ENCODE measurements around the gene ETFRF1. TPM values are rescaled to one million over a fixed set of nuclear protein-coding genes. Genes with fewer than 3 reads are reported as not detected.
A peak's percentile ranks its signal among the peaks of the same experiment; 100 is the strongest.

ETFRF1 gene
- total and polyA plus RNA-seq, 3 donors from 2014 or later, result 47.6 to 84.9 (median 63.3) TPM

DNA sequence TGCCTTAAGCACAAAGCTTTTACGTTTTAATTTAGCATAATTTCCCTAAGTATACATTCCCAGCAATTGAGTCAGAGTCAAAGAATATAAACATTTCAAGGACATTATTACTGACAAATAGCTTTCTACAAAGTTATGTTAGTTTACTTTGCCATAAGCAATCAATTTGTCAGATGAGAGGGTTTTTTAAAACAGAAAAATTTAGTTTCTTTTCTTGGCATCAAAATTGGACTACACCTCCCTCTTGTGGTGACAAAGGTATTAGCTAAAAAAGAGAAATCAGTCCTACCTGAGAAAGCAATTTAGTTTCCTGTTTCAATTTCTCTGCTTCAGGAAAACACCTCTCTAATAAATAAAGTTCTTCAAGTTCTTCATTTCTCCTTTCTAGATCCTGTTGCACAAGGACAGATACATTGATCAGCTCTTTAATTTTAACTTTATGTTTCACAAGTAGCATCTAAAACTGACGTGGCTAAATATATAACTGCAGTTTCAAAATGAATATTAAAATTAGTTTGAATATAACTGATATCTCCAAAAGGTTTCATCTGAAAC, 39.9 kb upstream of the ETFRF1 start:
- H3K36me3 ChIP-seq (ENCODE audit: low read depth, missing control alignments), result no peaks in the 10 kb centered on the region
- H3K4me1 ChIP-seq, result no peaks in the 10 kb centered on the region
- no peaks in the 10 kb centered on the region for H3K27me3 ChIP-seq
- H3K9me3 ChIP-seq, result no peaks in the 10 kb centered on the region
- H3K27ac ChIP-seq, result no peak overlapping the region
- WGBS, 2 donors, result 73 to 81% methylated on average over 2 of the region's 2 CpGs
- TF ChIP-seq POLR2A (IDR thresholded peaks at IDR 0.05), result no peak
- TF ChIP-seq, protein P1, sequence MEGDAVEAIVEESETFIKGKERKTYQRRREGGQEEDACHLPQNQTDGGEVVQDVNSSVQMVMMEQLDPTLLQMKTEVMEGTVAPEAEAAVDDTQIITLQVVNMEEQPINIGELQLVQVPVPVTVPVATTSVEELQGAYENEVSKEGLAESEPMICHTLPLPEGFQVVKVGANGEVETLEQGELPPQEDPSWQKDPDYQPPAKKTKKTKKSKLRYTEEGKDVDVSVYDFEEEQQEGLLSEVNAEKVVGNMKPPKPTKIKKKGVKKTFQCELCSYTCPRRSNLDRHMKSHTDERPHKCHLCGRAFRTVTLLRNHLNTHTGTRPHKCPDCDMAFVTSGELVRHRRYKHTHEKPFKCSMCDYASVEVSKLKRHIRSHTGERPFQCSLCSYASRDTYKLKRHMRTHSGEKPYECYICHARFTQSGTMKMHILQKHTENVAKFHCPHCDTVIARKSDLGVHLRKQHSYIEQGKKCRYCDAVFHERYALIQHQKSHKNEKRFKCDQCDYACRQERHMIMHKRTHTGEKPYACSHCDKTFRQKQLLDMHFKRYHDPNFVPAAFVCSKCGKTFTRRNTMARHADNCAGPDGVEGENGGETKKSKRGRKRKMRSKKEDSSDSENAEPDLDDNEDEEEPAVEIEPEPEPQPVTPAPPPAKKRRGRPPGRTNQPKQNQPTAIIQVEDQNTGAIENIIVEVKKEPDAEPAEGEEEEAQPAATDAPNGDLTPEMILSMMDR (IDR thresholded peaks at IDR 0.05), result peak; percentile 22 to 74 (median 27)
- DNase-seq, result no peak
- H3K4me3 ChIP-seq, result no peak overlapping the region
- intact Hi-C loops (cut with DNase I; ENCODE audit: low total_unique reads), result no loop called here

DNA sequence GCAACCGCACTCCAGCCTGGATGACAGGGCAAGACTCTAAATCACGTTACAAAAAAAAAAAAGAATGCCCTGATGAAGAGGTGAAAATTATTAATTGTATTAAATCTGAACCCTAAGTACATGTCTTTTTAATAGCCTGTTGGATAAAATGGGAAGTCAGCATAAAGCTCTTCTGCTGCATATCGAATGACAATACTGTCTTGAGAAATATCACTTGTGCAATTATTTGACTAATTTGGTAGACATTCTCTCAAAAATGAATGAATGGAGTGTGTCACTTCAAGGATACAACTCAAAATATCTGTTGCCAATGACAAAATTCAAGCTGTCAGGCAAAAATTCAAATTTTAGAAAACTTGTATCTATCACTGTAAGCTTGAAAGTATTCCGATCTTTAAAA, 39.0 kb upstream of the ETFRF1 start:
- H3K27ac ChIP-seq, result no peak overlapping the region
- no peak for DNase-seq
- no peaks in the 10 kb centered on the region for H3K36me3 ChIP-seq (ENCODE audit: low read depth, missing control alignments)
- H3K4me1 ChIP-seq, result no peaks in the 10 kb centered on the region
- intact Hi-C loops (cut with DNase I; ENCODE audit: low total_unique reads), result no loop called here
- H3K9me3 ChIP-seq, result no peaks in the 10 kb centered on the region
- WGBS, 2 donors, result 82 to 86% methylated on average over 4 of the region's 4 CpGs
- H3K27me3 ChIP-seq, result no peaks in the 10 kb centered on the region
- H3K4me3 ChIP-seq, result no peak overlapping the region
- TF ChIP-seq POLR2A (IDR thresholded peaks at IDR 0.05), result no peak
- TF ChIP-seq, protein P1 (IDR thresholded peaks at IDR 0.05), result no peak

DNA sequence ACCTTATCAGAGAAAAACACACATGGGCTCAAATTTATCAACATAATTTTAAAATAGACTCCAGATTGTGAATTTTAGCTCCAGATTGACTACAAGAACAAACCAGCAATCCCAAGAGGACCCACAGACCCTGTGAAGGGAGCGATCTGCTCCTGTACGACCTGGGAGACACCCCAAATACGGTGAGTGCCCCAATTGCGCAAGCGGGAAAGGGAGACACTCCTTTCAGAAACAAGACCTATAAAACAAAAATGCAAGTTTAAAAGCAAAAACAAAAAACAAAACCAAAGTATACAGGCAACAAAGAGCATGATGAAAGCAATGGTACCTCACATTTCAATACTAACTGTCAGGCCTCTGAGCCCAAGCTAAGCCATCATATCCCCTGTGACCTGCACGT, 32.2 kb upstream of the ETFRF1 start:
- DNase-seq, result no peak
- no peaks in the 10 kb centered on the region for H3K4me1 ChIP-seq
- no peaks in the 10 kb centered on the region for H3K9me3 ChIP-seq
- intact Hi-C loops (cut with DNase I; ENCODE audit: low total_unique reads), result no loop called here
- no peak overlapping the region for H3K27ac ChIP-seq
- TF ChIP-seq, protein P1 (IDR thresholded peaks at IDR 0.05), result no peak
- TF ChIP-seq POLR2A (IDR thresholded peaks at IDR 0.05), result no peak
- no peaks in the 10 kb centered on the region for H3K27me3 ChIP-seq
- WGBS, 2 donors, result 91 to 93% methylated on average over 6 of the region's 6 CpGs
- no peaks in the 10 kb centered on the region for H3K36me3 ChIP-seq (ENCODE audit: low read depth, missing control alignments)
- no peak overlapping the region for H3K4me3 ChIP-seq

DNA sequence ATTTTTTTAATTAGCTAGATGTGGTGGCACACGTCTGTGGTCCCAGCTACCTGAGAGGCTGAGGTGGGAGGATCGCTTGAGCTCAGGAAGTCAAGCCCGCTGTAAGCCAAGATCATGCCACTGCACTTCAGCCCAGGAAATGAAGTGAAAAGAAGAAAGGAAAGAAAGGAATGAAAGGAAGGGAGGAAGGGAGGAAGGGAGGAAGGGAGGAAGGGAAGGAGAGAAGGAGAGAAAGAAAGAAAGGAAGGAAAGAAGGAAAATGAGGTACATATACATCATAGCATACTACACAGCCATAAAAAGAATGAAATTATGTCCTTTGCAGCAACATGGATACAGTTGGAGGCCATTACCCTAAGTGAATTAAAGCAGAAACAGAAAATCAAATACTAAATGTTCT, 12.3 kb upstream of the ETFRF1 start:
- H3K27me3 ChIP-seq, result no peaks in the 10 kb centered on the region
- H3K9me3 ChIP-seq, result no peaks in the 10 kb centered on the region
- no peak overlapping the region for H3K27ac ChIP-seq
- no peak overlapping the region for H3K4me3 ChIP-seq
- H3K36me3 ChIP-seq (ENCODE audit: low read depth, missing control alignments), result no peaks in the 10 kb centered on the region
- no peak for DNase-seq
- TF ChIP-seq POLR2A (IDR thresholded peaks at IDR 0.05), result no peak
- TF ChIP-seq, protein P1 (IDR thresholded peaks at IDR 0.05), result no peak
- intact Hi-C loops (cut with DNase I; ENCODE audit: low total_unique reads), result no loop called here
- WGBS, 2 donors, result 74 to 77% methylated on average over 3 of the region's 3 CpGs
- H3K4me1 ChIP-seq, result peaks cover 6% of the 10 kb centered on the region

DNA sequence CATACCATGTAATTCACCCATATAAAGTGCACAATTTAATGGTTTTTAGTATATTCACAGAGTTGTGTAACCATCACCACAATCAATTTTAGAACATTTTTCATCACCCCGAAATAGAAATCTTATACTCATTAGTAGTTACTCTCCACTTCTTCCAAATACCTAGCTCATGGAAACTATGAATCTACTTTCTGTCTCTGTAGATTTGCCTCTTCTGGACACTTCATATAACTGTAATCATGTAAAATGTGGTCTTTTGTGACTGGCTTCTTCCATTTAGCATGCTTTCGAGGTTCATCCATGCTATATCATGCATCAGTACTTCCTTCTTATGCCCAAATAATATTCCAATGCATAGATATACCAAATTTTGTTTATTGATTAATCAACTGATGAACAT, 10.9 kb upstream of the ETFRF1 start:
- Histone ChIP-seq H3K4me1 (peaks cover 6% of the 10 kb centered on the region), H3K4me3 (no peak overlapping the region), H3K36me3 (ENCODE audit: low read depth, missing control alignments) (no peaks in the 10 kb centered on the region), H3K9me3 (no peaks in the 10 kb centered on the region), H3K27ac (no peak overlapping the region), H3K27me3 (no peaks in the 10 kb centered on the region)
- DNase-seq, result no peak
- intact Hi-C loops (cut with DNase I; ENCODE audit: low total_unique reads), result no loop called here
- WGBS, 2 donors, result 67 to 78% methylated on average over 2 of the region's 2 CpGs
- TF ChIP-seq, protein P1 (IDR thresholded peaks at IDR 0.05), result no peak
- no peak for TF ChIP-seq POLR2A (IDR thresholded peaks at IDR 0.05)

All from testis (tissue), 3 donors.